GM12864 (cell line): ENCODE data around the gene D2HGDH.

Experiments
- DNase-seq: peaks from one replicate; pipeline ENCODE4 v3.0.0-alpha.2; 2011; ENCODE audit warnings: low read depth
- H3K4me3 ChIP-seq: 2 replicates; pipeline ENCODE4 v1.5.1; 2011; ENCODE audit warnings: mild to moderate bottlenecking, low read depth, low read length, control low read depth
- CTCF ChIP-seq: IDR thresholded peaks from 2 replicates; pipeline ENCODE4 v1.5.1; 2011; ENCODE audit warnings: low read depth, mild to moderate bottlenecking, moderate library complexity, low read length, control low read depth, inconsistent platforms; ENCODE audit errors: missing control alignments

D2HGDH gene

GRCh38 chr2:241772063-241772499 is 37.7 kb downstream of the D2HGDH start:
- no peak for TF ChIP-seq CTCF
- peak overlapping the region; percentile 7; the same call in 1 of the 2 replicates for H3K4me3 ChIP-seq
- peak; percentile 39 for DNase-seq

GRCh38 chr2:241773511-241774418 is 39.3 kb downstream of the D2HGDH start:
- TF ChIP-seq CTCF: no peak
- no peak overlapping the region for H3K4me3 ChIP-seq
- no peak for DNase-seq

GRCh38 chr2:241774419-241775222 is 40.2 kb downstream of the D2HGDH start:
- no peak for DNase-seq
- no peak overlapping the region for H3K4me3 ChIP-seq
- no peak for TF ChIP-seq CTCF

GRCh38 chr2:241775223-241776177 is 41.1 kb downstream of the D2HGDH start:
- DNase-seq: no peak
- H3K4me3 ChIP-seq: no peak overlapping the region
- no peak for TF ChIP-seq CTCF

GRCh38 chr2:241776336-241777169 is 42.1 kb downstream of the D2HGDH start, which contains the start of gene GAL3ST2:
Gene GAL3ST2 (plus strand): TSS chr2:241776822. CDS start chr2:241776956, 134 bp downstream.
- no peak for TF ChIP-seq CTCF
- no peak for DNase-seq

More at GRCh38 chr2:241776336-241777169, 42.1 kb downstream of the D2HGDH start, which contains the start of gene GAL3ST2:
- no peak within 1 kb of the TSS for H3K4me3 ChIP-seq
